LHCN-M2 (cell line): Measurements from ENCODE around the gene ZNF592. TPM values are rescaled to one million over a fixed set of nuclear protein-coding genes. Genes with fewer than 3 reads are reported as not detected.

Source experiments
- DNase-seq: peaks from one replicate; pipeline ENCODE4 v3.0.0-alpha.2; 2012; ENCODE audit warnings: low read depth
- total RNA-seq: library from RNA; depleted of rRNA; stranded (reverse); fragments of >200 nt; gene quantifications from 2 replicates; pipeline ENCODE4 v1.2.3, GENCODE V29; 2014; rRNA removed

ZNF592 gene
- total RNA-seq, 1 experiment from 2014 or later: 12.2 TPM

DNA sequence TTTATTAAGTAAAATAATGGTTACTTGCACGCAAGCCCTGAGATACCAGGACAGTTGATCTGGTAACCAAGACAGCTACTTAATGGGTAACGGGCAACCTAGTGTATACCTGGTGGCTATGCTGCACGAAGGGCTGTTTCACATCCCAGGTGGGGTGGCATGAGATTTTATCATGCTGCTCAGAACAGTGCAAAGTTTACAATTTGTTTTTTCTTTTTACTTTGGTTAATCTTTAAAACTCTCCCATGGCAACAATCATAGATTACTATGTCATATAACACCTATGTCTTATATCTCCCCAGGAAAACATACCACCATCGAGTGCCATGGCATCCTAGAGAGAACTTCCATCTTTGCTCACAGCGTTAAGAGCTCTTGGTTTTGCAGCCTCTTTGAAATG is 103.8 kb downstream of the ZNF592 start:
- no peak for DNase-seq

DNA sequence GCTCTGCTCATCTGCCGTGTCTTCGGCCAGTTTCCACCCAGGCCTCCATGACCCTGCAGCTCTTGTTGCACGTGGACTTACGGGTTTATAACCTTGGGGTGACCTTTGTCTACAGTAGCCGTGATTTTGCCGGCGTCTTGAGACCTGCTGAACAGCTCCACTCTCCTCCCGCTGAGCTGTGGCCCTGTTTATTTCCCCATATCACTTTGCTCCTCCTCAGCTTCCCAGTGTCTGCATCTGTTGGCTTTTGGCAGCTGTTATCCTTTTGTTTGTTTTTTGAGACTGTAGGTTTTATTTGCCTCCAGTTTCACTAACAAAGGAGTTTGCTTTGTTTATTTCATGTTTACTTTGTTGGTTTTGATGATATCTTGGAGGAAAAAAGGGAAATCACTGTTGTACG is 106.7 kb downstream of the ZNF592 start:
- DNase-seq: peak; percentile 20

DNA sequence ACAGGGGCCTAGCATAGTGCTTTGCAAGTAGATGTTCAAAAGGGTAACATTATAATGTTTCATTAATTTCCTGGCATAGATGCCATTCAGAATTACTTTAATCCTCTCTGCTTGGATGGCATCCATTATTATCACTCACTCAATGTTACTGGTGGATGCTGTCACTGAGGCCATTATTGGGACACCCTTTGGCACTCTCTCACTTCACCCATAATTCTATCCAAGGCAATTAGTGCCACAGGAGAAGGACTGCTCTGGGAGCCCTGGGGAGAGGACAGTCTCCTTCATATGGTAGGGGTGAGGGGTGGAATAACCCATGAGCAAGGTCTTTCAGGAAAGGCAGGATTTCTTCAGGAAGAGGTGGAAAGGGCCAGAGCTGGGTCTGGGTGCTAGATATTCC is 107.4 kb downstream of the ZNF592 start:
- no peak for DNase-seq

Other genes with a start within 250 kb of the ZNF592 start
- 10.3 and 17.5 TPM in 2 replicates for gene ZSCAN2, start 147.6 kb upstream of the ZNF592 start, total RNA-seq
- 15.5 and 17.3 TPM in 2 replicates for gene WDR73, start 94.3 kb upstream of the ZNF592 start, total RNA-seq
- gene NMB, start 90.4 kb upstream of the ZNF592 start, total RNA-seq: 4.0 and 5.9 TPM in 2 replicates
- 215 and 239 TPM in 2 replicates for gene SEC11A, start 32.5 kb upstream of the ZNF592 start, total RNA-seq
- gene ALPK3, start 68.8 kb downstream of the ZNF592 start, total RNA-seq: 33.5 and 37.4 TPM in 2 replicates
- not detected in 2 replicates for gene SLC28A1, start 136.1 kb downstream of the ZNF592 start, total RNA-seq
- gene PDE8A, start 233.3 kb downstream of the ZNF592 start, total RNA-seq: 12.5 and 13.0 TPM in 2 replicates